ENCODE data around the gene UROC1.

DNA sequence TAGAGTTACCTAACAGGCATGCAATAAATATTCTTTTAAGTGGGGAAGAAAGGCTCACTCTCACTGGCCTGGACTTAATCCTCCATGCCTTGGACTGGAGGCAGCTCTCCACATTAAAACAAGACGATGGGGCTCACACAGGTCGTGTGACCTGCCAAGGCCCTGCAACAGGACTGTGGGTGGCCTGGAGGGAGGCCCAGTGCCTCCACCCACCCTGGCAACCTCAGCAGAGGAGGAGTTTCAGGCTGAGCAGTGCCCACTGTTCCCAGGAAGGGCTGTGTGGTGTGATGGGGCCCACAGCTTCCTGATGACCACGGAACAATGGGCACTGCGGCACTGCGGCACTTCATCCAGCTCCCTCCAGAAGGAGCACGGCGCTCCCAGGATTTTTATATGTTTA is 5.5 kb downstream of the UROC1 start:
- TF ChIP-seq ZNF547 (CRISPR knock-in tag; IDR thresholded peaks at IDR 0.05) = no peak
- no peak for TF ChIP-seq DNMT1 (CRISPR knock-in tag; IDR thresholded peaks at IDR 0.05)
- no peak for TF ChIP-seq ZNF468 (CRISPR knock-in tag; IDR thresholded peaks at IDR 0.05)
- no peak for TF ChIP-seq ZNF792 (CRISPR knock-in tag; IDR thresholded peaks at IDR 0.05)
- no peak for TF ChIP-seq NFYB (CRISPR knock-in tag; IDR thresholded peaks at IDR 0.05)
